ENCODE results near the gene KAT5.
"Not testable (repeated sequence)": the region's sequence is repeated elsewhere in the genome, so short reads cannot be mapped to it uniquely, and the experiment has no call there.

KAT5 gene

DNA sequence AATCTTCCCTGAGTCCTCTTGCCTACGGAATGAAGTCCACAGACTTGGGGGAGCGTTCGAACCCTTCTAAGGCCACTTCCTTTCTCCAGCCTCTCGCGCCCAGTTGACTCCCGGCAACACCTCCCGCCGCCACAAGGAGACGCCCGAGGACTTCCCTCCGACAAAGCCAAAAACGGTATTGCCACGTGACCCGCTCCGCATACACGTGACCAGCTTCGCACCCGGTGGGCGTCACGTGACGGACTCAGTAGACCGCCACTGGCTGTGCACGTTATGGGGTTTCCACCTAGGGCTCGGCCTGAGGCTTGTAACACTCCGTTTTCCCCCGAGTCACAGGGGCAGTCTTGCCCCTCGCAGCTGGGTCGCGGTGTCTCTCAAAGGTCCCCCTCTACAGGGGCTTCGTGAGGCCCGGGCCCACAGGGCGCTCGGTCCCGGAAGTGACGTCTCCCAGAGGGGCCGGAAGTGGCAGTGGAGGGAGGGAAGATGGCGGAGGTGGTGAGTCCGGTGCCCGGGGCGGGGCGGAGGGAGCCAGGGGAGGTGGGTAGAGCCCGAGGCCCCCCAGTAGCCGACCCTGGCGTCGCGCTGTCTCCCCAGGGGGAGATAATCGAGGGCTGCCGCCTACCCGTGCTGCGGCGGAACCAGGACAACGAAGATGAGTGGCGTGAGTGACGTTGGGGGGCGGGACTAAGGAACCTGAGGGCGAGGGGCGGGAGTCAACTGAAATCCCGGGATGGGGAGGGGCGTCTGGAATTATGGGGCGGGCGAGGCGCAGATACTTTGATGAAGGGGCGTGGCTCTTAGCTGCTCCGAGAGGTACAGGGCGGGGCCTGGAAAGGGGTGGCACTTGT, at the start of gene KAT5:
KAT5 (plus strand) TSS at position 468 of the 848 bp plus-strand sequence; CDS start at position 484, 16 bp downstream.
- peak; percentile 98 for DNase-seq (ENCODE audit: low read depth)

DNA sequence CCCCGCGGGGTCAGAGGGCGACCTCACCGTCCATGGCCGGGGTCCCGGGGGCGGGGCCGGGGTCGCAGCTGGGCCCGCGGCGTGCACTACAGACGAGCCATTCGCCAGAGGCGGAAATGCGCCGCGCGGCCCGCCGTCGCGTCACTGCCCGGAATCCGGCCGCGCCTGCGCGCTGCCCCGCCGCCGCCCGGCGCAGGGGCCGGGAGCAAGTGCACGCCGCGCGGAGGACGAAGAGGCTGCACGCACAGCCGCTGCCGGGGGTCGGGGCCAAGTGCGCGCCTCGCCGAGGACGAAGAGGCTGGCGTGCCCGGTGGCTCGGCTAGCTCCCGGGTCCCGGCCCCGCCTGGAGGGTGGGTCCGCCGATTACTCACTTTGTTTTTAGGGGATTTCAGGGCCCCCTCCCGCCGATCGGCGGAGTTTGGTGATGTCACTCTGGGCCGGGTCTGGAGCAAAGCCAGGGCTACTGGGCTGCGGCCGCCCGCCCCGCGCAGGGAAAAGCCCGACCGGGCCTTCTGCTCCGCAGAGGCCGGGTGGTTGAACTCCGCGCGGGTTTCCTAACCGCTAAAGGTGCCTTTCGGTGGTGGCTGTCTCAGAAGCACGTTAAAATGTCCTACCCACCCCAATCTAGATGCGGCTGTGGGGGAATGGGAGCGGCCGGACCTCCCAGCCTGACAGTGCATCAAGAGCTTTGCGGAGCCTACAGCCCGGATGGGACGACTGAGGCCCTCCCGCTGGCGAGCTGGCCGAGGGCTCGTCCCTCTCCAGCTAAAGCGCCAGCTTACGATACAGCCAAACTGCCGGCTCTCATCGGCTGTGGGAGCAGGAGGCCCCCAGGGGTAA, 49.0 kb upstream of the KAT5 start, which contains the start of gene RELA:
RELA (minus strand) TSS at position 118 of the 840 bp plus-strand sequence; CDS start at position 34, 84 bp downstream.
- peak; percentile 90 for DNase-seq (ENCODE audit: low read depth)

DNA sequence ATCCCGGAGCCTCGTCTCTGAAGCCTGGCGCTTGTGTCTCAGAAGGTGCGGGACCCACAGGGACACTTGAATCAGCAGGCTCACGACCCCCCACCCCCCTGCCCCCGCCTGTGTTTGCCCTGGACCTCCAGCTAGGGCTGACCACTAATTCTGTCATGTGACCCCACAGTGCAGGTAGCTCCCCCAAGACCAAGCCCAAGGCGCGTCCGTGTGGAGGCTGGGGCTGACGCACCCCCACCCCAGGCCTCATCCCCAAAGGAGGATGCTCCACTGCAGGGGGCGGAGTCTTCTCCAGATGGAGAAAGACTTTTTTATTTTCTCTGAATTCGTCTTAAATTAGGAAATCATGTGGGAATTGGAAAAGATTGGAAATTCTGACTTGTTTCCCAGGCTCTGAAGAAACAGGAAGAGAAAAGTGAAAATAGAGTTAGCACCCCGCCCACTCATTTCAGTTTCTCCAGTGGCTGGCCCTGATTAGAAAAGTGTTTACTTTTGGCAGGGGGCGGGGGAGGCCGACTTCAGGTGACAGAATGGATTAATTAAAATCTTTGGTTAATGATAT, 48.3 kb upstream of the KAT5 start:
- peak; percentile 49 for DNase-seq (ENCODE audit: low read depth)

DNA sequence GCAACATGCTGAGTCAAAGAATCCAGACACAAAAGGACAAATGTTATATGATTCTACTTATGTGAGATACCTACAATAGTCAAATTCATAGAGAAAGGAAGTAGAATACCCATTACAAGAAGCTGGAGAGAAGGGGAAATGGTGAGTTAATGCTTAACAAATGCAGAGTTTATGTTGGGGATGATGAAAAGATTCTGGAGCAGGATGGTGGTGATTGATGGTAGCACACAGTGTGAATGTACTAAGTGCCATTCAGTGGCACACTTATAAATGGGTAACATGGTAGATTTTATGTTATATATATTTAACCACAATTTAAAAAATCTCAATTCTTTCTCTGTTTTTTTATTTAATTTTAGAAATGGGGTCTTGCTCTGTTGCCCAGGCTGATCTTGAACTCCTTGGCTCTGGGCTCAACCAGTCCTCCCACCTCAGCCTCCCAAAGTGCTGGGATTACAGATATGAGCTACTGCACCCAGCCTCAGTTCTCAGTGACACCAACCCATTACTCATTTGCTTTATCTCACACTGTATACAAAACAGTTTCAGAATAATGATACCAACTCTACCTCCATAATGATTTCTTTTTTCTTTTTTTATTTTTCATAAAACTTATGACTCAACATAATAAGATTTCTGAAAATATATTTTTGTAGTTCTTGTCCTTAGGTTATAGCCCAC, 39.7 kb upstream of the KAT5 start:
- DNase-seq (ENCODE audit: low read depth) = no peak

DNA sequence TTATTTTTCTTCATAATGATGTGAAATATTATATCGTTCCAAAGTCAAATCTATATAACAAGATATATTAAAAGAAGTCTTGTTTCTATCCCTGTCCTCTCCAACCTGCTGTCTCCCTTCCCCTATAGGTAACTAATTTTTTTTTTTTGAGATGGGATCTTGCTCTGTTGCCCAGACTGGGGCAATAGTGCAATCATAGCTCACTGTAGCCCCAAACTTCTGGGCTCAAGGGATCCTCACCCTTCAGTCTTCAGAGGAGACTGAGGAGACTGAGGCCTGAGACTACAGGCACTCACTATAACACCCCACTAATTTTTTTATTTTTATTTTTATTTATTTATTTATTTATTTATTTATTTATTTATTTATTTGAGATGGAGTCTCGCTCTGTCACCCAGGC, 39.1 kb upstream of the KAT5 start:
- no peak for DNase-seq (ENCODE audit: low read depth)

DNA sequence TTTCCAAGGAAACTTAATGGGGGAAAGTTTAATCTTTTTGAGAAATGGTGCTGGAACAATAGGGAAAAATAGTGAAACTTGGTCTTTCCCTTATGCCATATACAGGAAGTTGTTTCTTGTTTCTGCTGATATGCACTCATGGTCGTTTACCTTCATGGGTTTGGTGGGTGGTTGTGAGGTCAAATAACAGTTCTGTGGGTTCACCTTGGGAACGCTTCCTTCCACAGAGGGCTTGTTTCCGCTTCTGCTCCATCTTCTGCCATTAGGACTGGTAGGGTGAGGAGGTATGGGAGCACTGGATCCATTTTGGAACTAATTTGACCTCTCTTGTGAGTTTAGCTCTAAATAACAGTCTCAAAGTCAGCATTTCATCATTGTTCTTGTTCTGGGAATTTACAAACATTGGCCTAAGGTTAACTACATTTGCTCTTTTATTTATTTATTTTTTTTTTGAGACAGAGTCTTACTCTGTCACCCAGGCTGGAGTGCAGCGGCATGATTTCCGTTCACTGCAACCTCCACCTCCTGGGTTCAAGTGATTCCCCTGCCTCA, 31.8 kb upstream of the KAT5 start:
- no peak for DNase-seq (ENCODE audit: low read depth)

DNA sequence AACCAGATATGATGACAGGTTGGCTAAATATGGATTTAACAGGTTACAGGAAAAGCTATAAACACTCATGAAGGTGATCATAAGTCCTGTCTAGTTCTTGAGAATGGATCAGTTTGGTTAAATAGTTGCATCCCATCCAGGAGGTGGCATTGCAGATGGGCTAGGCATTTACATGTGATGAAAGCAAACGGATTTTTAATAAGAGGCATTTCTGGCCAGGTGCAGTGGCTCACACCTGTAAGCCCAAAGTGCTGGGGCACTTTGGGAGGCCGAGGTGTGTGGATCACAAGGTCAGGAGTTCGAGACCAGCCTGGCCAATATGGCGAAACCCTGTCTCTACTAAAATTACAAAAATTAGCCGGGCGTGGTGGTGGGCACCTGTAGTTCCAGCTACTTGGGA, 28.6 kb upstream of the KAT5 start:
- not testable (repeated sequence) for DNase-seq (ENCODE audit: low read depth)

DNA sequence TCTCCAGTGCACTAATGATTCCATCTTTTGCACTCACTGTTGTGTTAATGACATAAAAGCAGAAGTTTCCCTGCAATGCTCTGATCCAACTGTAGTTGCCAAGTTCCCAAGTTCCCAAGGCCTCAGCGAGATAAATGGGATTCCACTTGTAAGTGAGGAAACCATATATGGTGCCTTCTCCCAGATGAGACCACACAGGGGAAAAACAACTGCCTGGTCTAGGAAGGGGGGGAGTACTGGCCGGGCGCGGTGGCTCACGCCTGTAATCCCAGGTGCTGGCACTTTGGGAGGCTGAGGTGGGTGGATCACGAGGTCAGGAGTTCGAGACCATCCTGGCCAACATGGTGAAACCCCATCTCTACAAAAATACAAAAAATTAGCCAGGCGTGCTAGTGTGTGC, 26.1 kb upstream of the KAT5 start:
- DNase-seq (ENCODE audit: low read depth) = no peak

DNA sequence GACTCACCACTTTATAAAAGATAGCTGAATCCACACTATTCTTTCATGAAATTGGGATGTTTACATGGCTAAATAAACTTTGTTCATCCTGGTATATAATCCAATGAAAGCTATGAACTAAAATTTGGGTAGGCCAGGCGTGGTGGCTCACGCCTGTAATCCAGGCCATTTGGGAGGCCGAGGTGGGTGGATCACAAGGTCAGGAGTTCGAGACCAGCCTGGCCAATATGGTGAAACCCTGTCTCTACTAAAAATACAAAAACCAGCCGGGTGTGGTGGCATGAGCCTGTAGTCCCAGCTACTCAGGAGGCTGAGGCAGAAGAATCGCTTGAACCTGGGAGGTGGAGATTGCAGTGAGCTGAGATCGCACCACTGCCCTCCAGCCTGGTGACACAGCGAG, 20.2 kb upstream of the KAT5 start:
- DNase-seq (ENCODE audit: low read depth) = not testable (repeated sequence)

DNA sequence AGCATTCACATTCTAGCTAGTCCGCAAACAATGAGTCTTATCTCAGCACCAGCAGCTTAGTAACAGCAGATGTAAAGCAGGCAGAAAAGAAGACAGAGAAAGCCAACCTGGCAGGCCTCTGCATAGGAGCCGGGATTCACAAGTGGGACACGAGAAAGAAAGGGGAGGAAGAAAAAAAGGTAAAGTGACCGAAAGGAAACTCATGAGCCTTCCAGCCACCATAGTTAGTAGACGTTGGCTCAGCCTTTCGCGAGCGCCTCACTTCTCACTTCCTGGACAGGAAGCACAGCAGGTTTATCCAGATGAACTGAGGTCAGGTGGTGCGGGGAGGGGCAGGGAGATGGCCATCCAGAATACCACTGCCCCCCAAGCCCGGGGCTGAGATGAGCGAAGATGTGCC, 19.7 kb upstream of the KAT5 start:
- no peak for DNase-seq (ENCODE audit: low read depth)

DNA sequence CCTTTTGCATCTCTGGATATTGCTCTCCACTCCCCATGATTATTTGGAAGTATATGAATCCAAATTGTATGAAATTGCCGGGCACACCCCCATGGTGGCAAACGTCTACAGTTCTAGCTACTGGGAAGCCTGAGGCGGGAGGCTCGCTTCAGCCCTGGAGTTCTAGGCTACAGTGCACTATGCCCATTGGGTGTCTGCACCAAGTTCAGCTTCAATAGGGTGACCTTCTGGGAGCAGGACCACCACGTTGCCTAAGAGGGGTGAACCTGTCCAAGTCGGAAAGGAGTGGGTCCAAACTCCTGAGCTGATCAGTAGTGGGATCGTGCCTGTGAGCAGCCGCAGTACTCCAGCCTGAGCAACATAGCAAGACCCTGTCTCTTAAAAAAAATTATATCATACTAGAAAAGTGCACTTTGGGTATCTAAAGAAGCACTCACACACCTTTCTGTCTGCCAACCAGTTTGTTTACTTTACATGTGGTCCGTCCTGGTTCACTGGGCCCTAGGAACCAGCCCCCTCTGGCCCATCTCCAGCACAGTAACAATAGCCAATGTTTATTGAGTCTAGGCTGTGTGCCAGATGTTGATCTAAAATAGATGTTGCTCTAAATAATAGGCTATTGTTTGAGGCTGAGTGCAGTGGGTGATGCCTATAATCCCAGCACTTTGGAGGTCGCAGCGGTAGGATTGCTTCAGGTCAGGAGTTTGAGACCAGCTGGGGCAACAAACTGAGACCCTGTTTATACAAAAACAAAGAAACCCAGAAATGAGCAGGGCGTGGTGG, 16.4 kb upstream of the KAT5 start:
- DNase-seq (ENCODE audit: low read depth) = no peak

DNA sequence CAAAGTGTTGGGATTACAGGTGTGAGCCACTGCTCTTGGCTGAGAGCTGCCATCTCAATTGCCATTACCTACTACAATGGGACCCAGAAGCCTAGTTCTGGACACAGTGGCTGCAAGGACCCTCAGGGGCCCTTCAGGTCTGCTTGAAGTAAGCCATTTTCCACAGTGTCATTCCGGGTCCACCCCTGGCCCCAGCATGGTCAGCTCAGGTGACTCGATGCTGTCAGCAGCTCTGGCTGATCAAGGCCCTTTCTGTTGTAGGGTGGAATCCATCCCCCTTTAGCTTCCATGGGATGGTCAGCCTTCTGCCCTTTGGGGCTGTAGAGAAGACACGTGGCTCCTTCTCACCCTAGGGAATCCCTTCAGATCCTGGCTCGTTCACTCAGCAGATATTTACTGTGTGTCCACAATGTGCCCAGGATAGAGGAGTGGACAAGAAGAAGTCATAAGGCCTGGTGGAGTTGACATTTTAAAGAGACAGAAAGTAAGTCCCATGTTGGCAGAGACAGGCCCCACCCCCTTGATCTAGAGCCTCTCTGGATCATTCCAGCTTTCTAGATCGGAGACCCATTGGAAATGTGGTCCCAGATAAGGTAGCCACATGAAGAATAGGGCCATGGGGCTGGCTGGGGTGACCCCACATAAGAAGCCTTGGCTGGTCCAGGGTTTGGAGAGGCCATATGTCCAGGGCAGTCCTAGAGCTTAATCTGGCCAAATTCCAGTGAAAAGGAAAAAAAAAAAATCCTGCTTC, 15.1 kb upstream of the KAT5 start:
- no peak for DNase-seq (ENCODE audit: low read depth)

DNA sequence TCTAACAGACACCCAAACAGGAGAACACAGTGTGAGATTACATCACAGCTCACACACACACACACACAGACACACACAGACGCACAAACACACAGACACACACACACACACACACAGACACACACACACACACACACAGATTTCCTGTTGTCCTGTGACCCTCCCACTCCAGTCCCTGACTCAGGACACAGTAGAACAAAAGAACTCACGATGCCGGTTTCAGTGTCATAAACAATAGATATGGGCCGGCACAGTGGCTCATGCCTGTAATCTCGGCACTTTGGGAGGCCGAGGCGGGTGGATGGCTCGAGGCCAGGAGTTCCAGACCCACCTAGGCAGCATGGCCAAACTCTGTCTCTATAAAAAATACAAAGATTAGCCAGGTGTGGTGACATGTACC, 13.8 kb upstream of the KAT5 start:
- DNase-seq (ENCODE audit: low read depth) = no peak

DNA sequence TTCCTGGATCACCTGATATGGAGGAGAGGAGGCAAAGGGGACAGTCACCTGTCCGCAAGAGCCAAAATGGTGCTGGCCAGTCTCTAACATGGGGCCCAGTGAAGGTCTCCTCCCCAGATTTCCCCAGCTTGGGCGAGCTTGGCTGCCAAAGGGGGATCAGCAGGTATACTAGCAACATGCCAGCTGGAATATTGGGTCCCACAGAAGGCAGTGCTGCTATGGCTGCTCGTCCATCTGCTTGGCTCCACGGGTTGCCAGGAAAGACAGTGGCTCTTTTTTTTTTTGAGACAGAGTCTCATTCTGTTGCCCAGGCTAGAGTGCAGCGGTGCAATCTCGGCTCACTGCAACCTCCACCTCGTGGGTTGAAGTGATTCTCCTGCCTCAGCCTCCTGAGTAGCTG, 12.7 kb upstream of the KAT5 start:
- no peak for DNase-seq (ENCODE audit: low read depth)

DNA sequence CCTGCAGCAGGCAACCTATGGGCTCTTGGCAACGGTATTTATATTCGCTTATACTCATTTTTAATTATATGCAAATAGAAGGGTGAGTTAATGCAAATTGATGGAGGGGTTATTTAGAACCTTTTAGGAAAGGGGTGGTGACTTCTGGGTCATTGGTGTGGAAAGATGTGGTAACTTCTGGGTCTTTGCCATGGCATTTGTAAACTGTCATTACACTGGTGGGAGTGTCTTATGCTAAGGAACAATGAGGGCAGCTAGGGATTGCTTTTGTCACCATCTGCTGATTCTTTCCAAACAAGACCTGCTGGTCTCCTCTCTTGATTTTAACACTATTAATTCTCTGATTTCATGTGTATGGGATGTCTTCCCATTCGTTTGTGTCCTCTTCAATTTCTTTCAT, 11.7 kb upstream of the KAT5 start:
- no peak for DNase-seq (ENCODE audit: low read depth)

DNA sequence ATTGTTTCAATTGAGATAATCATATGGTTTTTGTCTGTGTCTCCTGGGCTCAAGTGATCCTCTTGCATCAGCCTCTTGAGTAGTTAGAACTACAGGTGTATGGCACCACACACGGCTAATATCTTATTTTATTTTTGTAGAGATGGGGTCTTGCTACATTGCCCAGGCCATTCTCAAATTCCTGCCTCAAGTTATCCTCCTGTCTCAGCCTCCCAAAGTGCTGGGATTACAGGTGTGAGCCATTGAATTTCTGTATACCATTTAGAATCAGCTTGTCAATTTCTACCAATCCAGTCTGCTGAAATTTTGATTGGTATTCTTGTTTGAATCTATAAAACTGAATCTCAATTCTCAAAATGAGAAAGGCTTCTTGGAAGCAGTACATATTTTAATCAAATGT, 10.4 kb upstream of the KAT5 start:
- no peak for DNase-seq (ENCODE audit: low read depth)

DNA sequence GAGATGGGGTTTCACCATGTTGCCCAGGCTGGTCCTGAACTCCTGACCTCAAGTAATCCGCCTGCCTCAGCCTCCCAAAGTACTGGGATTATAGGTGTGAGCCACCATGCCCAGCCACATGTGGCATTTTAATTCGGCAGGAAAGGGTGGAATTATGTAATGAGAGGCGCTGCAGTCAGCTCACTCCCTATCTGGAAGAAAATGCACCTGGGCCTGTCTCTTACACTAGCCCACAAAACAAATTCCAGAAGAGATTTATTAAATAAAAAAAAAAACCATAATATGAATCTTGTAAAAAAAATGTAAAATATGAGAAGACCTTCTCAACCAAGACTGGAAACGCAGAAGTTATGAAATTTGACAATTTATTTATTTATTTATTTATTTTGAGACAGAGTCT, 8.2 kb upstream of the KAT5 start:
- DNase-seq (ENCODE audit: low read depth) = no peak

DNA sequence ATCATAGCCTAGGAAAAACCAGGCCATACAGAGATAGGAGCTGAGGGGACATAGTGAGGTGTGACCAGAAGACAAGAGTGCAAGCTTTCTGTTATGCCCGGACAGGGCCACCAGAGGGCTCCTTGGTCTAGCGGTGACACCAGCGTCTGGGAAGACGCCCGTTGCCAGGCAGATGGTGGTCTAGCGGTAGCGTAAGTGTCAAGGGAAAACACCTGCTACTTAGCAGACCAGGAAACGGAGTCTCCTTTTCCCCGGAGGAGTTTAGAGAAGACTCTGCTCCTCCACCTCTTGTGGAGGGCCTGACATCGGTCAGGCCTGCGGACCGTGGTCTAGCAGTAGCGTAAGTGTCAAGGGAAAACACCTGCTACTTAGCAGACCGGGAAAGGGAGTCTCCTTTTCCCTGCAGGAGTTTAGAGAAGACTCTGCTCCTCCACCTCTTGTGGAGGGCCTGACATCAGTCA, 5.7 kb upstream of the KAT5 start:
- DNase-seq (ENCODE audit: low read depth) = peak; percentile 22

DNA sequence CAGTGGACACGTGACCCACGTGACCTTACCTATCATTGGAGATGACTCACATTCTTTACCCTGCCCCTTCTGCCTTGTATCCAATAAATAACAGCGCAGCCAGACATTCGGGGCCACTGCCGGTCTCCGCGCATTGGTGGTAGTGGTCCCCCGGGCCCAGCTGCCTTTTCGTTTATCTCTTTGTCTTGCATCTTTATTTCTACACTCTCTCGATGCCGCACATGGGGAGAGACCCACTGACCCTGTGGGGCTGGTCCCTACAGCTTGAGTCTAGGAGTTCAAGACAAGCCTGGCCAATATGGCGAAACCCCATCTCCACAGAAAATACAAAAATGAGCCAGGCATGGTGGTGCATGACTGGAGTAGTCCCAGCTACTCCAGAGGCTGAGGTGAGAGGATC, 5.0 kb upstream of the KAT5 start:
- not testable (repeated sequence) for DNase-seq (ENCODE audit: low read depth)

DNA sequence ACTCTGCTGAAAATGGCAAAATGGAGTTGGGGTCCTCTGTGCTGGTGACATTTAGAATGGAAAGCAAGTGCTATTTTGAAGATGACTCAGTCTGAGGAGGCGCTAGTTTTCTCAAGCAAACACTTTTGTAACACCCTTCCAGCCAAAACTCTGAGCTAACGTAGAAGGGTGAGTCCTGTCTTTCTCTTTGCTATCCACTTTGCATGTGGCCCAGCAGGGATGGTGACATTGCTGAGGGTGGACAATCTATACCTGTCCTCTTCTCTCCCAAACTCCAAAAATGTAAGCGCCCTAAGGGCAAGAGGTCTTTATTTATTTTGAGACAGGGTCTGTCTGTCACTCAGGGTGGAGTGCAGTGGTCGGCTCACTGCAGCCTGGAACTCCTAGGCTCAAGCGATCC, 3.6 kb upstream of the KAT5 start:
- no peak for DNase-seq (ENCODE audit: low read depth)

All from iris pigment epithelial cell (primary cell).